CD4-positive, alpha-beta T cell treated with Interleukin-1 beta for 1 hour (primary cell): ENCODE results near the gene SIPA1L3.
"Not testable (repeated sequence)": the region's sequence is repeated elsewhere in the genome, so short reads cannot be mapped to it uniquely, and the experiment has no call there.

Source experiments
- DNase-seq, 2 donors: peaks; one replicate each; pipeline ENCODE4 v3.0.0-alpha.2; 2020 to 2022

SIPA1L3 gene

DNA sequence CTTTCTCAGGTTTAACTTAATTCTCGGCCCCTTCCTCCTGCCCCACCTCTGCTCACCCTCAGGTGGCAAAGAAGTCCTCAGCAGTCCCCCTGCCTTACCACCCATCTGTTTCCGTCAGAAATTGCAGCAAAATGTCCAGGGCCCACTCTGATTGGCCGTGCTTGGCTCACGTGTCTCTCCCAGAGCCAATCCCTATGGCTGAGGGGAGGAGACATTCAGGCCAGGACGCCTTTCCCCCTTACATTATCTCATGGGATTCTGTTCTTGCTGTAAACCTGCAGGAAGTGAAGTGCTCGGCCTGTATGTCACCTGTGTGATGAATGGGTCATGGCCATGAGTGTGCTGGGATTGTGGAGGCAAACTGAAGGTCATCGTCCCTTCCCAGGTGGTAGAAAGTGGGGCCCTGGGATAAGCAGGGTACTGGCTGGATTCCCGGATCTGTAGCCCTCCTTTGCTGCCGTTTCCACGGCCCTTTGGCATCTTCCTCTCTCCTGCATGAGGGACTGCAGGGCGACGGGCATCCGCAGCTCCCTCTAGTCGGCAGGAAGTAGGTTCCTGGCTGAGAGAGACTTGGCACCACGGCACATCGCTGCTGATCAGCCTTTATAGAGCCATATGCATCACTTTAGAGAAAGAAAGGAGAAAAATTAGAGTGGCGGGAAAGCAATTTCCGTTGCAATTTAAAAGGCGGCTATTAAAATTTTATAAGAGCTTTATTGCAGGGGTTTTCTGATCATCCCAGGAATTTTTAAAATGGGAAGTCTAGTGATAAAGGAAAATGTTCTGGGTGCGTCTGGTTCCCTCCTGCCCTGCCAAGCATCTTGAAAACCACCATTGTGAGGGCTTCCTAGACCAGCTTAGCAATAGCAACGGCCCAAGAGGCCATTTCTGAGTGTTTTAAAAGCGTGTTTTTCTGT, 118.2 kb downstream of the SIPA1L3 start:
- DNase-seq, result no peak

DNA sequence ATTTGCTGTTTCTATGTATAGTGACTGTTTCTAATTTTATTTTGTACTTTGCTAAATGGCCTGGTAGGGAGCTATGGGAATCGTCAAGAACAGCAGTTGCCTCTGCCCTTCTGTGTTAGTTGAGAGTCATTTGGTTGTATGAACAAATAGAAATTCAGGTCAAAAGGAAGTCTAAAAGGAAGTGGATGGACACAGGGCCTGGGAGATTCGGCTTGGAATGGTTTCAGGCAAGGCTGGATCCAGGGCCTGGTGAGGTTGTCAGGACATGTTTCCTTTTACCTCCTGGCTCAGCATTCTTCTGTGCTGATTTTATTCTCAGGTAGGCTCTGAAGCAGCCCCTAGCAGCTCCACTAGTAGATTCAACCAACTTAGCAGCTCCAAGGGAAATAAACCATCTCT, 118.9 kb downstream of the SIPA1L3 start:
- no peak for DNase-seq

DNA sequence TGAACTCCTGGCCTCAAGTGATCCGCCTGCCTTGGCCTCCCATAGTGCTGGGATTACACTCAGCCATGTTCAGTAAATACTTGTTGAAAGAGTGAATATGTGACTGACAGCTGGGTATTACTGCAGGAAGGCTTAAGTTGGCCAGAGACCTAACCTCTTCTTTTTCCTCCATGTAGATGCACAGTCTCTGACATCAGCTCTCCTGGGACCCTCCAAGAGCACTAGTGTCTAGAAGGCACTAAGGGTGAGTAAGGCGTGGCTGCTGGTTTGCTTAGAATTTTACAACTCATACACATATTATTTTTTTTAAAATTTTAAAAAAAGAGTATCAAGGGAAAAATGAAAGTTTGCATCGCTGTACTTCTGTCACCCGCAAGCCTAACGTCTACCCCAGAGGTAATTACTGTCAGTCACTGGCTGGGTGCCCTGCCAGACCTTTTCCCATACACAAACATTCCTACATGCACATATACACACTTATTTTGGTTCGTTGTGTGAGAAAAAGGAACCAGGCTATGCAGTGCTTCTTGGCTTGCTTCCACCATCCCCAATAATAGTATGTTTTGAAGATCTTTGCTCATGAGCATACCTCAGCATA, 122.0 kb downstream of the SIPA1L3 start:
- DNase-seq, result no peak

DNA sequence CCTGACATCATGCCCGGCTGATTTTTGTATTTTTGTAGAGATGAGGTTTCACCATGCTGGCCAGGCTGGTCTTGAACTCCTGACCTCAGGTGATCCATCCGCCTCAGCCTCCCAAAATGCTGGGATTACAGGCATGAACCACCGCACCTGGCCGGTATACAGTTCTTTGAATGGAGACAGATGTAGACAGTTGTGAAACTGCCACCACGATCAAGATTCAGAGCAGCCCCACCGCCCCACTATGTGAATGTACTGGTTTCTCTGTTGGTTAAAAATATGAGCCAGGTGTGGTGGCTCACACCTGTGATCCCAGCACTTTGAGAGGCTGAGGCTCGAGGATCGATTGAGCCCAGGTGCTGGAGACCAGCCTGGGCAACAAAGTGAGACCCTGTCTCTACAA, 123.0 kb downstream of the SIPA1L3 start:
- not testable (repeated sequence) for DNase-seq

DNA sequence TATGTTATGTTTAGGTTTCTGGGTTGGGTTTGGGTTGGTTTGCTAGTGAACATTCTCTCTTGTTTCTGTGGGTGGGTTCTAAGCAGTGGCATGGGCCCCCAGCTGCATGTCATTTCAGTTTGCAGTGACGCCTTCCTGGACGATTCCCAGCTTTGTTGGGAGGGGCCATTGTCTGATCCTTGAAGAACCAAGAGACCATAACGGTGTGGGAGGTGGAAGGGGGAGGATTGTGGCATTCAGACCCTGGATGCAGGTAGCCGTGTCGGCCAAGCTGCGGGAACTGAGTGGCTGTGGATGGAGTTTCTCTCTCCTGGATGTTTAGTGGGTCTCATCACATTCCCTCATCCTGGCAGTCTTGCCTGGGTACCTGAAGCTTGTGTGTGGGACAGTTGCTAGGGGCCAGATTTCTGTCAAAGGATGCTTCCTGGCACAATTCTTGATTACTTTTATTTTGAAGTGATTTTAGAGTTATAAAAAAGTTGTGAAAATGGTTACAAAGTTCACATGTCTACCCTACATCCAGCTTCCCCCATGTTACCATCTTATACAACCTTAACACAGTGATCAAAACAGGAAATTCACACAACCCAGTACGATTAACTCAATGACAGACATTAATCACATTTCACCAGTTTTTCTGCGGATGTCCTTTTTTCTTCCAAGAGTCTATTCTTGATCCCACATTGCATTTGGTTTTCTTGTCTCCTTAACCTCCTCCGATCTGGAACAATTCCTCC, 123.8 kb downstream of the SIPA1L3 start:
- no peak for DNase-seq

DNA sequence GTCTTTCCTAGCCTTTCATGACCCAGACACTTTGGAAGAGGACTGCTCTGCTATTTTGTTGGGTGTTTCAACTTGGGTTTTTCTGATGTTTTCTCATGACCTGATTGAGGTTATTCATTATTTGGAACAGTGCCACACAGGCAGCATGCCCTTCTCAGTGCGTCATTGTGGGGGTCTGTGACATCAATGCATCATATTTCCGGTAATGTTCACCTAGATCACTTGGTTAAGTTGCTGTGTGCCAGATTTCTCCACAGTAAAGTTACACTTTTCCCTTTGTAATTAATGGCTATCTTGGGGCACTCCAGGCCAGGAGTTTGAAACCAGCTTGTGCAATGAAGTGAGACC, 124.4 kb downstream of the SIPA1L3 start:
- DNase-seq, result no peak

DNA sequence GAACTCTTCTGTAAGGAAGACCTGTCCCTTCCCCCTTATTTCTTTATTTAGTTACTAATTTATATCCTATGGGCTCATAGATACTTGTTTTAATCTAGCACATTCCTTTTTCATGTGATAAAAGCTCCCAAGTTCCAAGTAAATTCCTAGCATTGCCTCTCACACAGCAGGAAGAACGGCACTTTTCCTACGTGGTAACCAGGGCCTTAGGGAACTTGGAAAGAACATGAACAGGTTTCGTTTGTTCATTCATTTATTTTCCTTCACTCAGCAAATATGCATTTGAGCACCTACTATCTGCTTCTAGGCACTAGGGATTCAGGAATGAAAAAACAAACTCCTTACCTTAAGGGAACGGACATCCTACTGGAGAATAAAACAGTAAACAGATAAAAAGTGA, 125.1 kb downstream of the SIPA1L3 start:
- DNase-seq, result no peak

DNA sequence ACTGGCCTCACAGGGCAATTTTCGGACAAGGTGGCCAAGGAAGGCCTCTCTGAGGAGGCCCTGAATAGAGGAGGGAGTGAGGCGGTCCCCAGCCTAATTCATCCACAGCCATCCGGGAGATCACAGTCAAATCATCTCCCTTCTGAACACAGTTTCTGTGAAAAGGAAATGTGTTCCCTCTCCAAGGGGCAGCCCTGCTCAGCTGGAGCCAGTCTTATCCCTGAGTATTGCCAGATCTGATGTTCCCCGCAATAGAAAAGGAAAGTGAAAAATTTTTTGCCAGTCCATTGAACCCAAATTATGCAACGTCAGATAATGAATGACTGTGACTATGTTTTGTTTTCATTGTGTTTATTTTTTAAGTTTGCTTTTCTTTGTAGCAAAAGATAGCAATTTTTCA, 125.9 kb downstream of the SIPA1L3 start:
- no peak for DNase-seq

DNA sequence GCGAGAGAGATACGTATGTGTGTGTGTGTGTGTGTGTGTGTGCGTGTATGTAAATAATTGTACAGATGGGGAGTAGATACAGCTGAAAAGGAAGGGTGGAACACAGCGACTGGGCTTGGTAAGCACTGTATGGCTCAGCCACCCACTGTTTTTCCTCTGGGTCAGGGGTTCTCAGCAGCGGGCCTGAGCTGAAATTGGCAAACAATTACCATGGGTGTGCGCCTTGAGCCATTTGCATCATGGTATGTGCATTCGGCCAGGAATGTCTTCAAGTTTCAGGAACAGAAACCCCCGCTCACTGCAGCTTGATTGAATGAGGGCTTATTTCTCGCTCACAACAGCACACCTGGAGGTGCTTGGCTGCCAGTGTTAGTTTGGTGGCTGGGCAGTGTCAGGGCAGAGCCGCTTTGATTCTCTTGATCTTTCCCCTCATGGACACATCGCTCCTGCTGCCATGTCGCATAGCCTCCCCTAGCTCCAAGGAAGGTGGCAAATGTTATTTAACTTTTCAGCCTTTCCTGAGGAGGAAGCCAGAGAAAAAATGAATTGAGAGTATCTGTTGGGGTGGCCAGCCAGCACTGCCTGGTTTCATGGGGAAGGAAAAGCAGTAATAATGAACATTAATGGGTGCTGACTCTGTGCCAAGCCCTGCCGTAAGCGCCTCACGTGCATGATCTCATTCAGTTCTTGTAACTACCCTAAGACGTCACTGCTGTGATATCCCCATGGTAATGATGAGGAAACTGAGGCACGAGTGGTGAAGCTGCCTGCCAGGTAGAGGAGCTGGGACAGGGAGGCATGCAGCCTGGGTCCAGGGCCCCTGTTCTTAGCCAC, 126.9 kb downstream of the SIPA1L3 start:
- DNase-seq, result peak in 1 of 2 donors; percentile 68

DNA sequence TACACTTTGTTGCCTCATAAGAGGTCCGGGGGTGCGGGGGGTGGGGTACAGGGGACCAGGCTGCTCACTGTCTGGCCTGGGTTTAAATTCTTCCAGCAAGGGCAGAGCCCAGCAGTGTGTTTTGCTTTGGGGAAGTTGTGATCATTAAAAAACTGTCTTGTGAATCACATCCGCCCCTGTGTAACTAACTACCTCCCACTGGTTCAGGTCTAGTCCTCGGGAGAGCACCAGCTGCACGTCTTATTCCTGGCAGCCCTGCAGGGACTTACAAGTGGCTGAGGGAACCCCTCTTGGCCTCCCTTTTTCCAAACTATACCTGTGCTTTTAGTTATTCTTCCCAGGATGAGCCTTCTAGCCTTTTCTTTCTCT, 127.5 kb downstream of the SIPA1L3 start:
- peak in 1 of 2 donors; percentile 33 for DNase-seq

DNA sequence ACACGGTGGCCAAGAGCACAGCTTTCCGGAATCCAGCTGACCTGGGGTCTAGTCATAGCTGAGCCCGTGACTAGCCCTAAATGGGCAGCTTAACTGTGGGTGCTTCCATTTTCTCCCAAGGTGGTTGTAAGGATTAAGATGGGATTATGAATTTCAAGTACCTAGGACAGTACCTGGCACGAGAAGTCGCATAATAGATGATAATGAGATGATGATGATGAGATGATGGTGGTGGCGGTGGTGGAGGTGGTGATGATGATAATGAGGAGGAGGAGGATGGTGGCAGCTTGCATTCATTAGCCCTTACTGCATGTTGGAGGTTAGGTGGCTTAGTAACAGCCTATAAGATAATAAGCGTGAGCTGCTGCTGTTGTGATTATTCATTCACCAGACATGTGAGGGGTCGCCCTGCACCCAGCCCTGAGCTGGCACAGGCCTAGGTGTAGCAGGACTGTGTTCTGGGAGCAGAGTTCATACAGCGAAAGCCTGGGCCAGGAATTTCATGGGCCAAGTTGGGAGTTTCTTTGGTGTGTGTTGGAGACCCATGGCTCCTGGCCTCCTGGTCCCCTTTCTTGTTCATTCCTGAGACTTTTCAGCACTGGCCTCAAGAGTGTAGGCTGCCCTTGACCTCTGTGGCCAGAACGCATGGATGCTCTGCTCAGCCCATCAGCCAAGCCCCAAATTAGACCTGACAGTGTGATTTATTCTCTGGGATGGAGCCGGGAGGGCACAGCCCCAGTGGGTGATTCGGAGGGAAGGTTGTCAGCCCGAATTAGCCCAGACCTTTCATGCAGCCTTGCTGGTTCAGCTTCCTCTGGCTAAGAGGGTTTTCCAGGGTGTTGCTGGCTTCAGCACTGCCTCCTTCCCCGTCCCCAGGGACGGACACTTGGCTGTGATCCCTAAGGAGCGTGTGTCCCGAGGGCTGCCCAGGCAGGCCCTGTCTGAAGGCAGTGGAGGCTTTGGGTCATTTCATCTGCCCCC, 128.8 kb downstream of the SIPA1L3 start:
- DNase-seq, result no peak

DNA sequence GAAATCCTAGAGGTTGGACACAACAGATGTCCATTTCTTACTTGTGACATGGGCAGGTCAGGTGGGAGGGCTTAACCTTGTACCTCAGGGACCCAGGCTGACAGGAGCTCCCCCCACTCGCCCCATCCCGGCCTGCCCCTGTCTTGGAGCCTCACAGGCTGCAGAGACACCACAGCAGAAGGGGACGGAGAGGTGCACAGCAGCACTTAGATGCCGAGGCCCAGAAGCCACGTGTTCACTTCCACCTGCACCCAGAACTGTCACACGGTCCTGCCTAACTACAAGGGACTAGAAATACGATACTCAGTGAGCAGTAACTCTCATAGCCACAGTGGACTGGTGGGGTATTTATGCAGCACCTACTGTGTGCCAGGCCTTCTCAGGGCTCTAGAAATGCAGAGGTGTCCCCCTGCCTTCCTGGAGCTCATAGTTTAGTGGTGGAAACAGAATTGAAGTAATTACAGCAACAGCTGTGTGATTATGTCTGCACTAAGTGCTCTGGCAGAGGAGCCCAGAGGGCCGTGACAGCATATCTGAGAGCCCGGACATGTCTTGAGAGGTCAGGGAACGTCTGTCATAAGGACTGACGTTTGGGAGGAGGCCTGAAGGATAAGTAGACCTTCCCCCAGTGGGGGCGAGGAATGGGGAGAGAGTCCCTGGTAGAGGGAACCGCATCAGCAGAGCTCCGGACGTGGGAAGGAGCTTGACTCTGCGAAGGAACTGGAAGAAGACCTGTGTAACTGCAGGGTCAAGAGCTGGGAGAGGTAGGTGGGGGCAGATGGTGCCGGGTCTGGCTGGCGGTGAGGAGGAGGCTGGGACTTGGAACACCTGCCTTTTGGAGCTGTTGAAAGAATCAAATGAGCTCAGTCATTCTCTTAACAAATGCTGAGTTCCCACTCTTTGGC, 130.0 kb downstream of the SIPA1L3 start:
- DNase-seq, result no peak

DNA sequence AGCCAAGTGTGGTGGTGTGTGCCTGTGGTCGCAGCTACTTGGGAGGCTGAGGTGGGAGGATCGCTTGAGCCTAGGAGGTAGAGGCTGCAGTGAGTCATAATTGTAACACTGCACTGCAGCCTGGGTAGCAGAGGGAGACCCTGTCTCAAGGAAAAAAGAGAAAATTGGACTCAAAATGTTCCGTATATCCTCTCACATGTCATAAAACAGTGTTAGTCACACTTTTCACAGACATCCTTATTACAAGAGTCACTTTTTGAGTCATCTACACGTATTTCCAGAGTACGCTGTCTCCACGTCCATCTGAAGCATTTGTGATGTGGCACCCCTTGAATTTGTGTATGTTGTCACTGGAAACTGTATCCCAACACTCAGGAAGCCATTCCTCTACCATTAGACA, 133.0 kb downstream of the SIPA1L3 start:
- no peak for DNase-seq

DNA sequence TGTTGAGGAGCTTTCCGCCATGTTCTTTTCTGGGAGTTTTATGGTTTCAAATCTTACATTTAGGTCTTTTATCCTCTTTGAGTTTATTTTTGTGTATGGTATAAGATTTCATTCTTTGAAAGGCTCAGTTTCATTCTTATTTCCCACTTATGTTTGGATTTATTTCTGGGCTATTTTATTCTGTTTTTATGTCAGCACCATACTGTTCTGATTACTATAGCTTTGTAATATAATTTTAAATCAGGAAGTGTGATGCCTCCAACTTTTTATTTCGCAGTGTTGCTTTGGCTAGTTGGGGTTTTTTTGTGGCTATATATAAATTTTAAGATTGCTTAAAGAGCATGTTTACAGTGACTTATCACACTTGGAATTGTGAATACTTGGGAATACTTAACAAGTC, 135.1 kb downstream of the SIPA1L3 start:
- DNase-seq, result no peak

DNA sequence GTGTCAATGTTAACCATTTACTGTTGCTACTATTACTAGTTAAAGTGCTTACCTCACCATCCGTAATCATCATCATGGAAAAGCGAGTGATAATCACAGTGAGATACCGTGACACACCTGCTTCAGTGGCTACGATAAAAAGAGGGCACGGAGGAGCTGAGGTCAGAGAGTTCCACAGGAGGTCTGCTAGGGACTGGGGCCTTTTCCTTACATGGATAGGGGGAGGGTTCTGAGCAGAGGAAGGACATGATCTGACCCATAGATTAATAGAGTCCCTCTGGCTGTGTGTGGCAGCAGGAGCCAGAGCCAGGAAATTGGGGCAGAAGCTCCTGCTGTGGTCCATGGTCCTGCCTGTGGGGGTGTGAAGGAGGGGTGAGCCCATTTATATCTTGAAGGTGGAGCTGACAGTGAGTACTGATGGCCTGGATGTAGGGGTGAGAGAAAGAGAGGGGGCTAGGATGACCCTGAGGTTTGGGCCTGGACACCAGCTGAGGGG, 136.7 kb downstream of the SIPA1L3 start:
- no peak for DNase-seq

DNA sequence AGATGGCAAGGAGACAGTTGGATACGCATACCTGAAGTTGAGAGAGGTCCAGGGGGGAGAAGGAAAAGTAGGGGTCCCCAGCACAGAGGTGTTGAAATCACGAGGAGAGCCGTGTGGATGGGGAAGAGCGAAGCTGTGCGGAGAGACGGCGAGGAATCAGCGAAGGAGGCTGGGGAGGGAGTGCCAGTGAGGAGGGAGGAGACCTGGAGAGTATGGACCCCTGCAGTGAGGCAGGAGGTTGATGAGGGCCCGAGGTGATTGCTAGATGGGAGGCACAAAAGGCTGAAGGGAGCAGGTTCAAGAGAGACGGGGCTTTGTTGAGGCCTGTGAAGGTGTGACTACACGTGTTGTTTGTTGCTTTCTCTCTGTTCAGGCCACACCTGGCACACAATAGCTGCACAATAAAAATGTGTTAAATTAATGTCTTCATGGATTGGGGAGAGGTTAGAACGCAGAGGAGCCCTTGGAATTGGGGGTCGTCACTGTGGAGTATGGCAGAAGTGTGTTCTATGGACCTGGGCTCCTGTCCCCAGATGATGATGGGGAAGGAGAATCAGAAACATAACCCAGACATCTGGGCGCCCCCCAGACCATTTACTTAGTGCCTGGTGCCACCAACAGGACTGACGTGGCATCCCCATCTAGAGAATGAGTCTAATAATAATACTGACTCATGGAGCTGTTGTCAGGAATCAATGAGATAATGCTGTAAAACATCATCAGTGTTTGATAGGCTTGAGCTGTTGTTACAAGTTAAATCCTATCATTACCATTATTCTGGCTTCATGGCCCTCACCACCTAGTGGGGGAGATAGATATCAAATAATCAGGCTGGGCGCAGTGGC, 137.5 kb downstream of the SIPA1L3 start:
- no peak for DNase-seq

DNA sequence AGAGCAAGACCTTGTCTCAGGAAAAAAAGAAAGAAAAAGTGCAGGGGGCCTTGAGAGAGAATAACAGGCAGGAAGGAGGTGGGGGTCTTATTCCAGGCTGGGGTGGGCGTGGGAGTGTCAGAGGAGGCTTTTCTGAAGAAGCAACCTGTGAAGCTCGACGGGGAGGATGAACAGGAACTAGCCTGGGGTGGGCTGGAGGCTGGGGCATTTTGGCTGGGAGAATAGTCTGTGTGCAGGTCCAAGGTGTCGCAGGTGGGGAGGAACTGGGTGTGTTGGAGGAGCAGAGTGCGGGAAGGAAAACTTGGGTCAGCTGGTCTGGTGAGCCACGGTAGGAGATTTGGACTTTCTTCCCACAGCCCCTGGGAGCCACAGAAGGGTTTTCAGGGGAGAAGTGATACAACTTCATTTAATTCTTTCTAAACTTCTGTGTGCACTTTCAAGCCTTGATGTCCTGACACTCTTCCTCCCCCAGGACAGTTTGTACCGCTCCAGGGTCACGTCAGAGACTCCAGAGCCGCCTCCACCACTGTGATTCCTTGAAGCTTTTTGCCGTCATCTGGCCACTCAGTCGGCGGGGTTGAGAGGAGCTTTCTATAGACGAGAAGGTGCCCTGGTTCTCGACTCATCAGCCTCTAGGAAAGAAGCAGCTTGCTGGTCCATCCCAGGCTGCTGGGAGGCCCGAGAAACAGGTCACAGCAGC, 138.7 kb downstream of the SIPA1L3 start:
- no peak for DNase-seq

DNA sequence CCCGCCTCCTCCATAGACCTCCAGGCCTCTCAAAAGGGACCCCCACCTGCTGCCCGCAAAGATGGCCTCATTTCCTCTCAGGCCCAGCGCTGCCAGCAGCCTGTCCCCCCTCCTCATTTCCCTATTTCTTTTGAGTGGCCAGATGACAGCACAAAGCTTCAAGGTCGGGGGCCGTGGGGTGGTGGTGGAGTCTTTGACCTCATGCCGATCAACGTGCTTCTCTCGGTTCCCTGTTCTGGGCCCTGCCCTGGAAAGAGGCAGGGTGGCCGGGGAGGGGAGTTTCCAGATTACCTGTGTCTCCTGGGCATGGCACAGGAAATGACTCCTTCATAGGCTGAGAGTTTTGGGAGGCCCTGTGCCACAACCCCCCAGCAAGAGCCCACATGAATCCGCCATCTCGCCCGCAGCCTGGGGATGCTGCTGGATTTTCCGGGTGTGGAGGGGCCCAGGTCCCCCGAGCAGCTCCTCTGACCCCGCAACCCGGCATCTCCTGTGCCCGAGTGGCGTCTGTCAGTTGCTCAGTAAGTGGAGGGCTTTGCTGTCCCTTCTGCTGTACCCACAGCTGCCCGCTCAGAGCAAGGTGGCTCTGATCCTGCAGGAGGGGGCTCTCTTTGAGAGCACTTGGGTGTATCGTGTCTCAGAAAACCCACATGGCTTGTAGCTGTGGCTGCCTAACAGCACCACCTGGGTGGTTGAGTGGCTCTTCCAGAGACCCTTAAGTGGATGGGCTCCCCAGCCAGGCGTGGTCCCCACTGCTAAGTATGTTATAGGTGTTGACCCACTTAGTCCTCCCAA, 139.4 kb downstream of the SIPA1L3 start:
- peak; percentile 23 to 72 for DNase-seq
